Dermis blood vessel endothelial cell (primary cell): Measurements from ENCODE around the gene MFSD6. TPM values are rescaled to one million over a fixed set of nuclear protein-coding genes. Genes with fewer than 3 reads are reported as not detected.

Experiments
- DNase-seq: peaks from one replicate; pipeline ENCODE4 v3.0.0; 2010
- total RNA-seq: library from RNA; depleted of rRNA; stranded (reverse); fragments of >200 nt; gene quantifications from 2 replicates; pipeline ENCODE4 v1.2.3, GENCODE V29; 2014

Gene MFSD6
- total RNA-seq, 1 donor from 2014 or later, result 9.9 TPM

DNA sequence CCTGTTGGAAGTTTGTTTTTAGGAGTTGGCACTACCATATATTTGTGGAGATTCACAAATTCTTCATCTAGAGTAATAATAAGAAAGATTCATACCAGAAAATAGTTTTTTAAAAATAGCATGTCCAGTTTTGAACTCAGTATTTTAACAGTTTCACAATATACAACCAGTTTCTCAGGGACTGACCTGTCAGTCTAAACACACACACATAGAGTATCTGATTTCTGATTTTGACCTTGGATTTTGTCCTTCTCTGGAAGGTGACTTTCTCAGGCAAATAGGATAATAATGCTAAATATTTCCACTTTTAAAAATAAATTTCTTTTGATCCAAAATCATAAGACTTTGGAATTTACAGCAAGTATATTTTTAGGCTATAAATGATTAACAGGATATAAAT is 32.0 kb downstream of the MFSD6 start:
- no peak for DNase-seq

- DNase-seq, result no peak
These were observed 33.4 kb downstream of the MFSD6 start for GRCh38 chr2:190441564-190441963.

DNA sequence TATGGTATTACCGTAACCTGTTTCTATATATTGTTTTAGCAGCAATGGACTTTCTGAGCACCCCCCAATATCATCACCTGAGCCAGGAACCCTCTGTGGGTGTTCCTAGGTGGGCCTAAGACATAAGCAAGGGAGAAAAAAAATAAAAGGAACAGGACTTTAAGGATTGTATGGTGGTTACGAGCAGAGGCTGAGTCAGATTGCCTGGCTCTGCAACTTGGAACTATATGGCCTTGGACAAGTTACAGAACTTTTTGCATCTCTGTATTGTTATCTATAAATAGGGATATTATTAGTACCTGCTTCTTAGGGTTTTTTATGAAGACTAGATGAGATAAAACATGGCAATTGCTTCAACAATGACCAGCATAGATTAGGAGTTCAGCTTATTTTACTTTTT is 34.9 kb downstream of the MFSD6 start:
- DNase-seq, result no peak

DNA sequence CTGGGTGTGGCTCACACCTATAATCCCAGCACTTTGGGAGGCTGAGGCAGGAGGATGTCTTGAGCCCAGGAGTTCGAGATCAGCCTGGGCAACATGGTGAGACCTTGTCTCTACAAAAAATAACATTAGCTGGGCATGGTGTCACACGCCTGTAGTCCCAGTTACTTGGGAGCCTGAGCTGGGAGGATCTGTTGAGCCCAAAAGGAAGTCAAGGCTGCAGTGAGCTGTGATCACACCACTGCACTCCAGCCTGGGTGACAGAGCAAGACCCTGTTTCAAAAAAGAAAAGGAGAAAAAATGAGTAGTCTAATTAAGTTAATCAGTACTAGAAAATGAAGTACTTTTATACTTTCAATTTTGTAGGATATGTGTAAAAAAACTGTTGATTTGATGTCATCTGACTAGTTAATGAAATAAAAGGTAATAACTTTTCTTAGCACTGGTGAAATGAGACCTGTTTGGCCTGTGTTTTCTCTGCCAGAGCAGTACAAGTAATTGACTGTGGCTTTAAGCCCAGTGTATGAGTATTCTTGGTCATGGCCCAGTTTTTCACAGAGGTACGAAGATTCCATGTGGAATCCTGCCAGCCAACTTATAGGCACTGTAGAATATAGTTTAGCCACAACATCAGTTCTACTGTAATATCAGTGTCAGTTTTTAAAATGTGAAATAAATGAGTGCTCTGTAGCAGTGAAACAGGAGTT is 35.8 kb downstream of the MFSD6 start:
- DNase-seq, result no peak

GRCh38 chr2:190444976-190445375 is 36.8 kb downstream of the MFSD6 start:
- DNase-seq, result no peak

GRCh38 chr2:190446193-190446592 is 38.0 kb downstream of the MFSD6 start:
- DNase-seq, result no peak

- no peak for DNase-seq
These were observed 38.8 kb downstream of the MFSD6 start for GRCh38 chr2:190446750-190447516.

GRCh38 chr2:190447766-190448165 is 39.6 kb downstream of the MFSD6 start:
- no peak for DNase-seq

DNA sequence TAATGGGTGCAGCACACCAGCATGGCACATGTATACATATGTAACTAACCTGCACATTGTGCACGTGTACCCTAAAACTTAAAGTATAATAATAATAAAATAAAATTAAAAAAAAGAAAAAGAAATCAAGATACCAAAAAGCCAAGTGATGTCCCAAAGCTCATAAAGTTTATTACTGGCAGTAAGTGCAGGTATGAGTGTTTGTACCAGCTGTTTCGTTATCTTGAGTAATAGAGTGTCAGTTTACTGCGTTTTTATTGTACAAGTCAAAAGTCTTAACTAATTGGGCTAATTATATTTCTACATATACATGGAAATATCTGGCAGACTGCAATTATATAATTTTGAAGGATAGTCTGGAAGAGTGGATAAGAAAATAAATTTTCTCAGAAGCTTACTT is 41.8 kb downstream of the MFSD6 start:
- DNase-seq, result no peak

DNA sequence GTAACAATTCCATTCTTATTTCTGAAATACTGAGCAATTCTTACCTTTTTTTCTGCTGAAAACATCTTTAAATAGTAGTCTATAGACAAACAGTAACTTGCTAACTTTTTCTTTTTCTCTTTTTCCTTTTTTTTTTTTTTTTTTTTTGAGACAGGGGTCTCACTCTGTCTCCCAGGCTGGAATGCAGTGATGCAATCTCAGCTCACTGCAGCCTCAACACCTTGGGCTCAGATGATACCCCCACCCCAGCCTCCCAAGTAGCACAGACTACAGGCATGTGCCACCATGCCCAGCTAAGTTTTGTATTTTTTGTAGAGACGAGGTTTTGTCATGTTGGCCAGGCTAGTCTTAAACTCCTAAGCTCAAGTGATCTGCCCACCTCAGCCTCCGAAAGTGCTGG is 42.2 kb downstream of the MFSD6 start:
- no peak for DNase-seq

GRCh38 chr2:190451561-190452176 is 43.5 kb downstream of the MFSD6 start:
- DNase-seq, result no peak

- no peak for DNase-seq
These were observed 44.3 kb downstream of the MFSD6 start for GRCh38 chr2:190452433-190452832.

- no peak for DNase-seq
These were observed 46.6 kb downstream of the MFSD6 start for GRCh38 chr2:190454795-190455194.

DNA sequence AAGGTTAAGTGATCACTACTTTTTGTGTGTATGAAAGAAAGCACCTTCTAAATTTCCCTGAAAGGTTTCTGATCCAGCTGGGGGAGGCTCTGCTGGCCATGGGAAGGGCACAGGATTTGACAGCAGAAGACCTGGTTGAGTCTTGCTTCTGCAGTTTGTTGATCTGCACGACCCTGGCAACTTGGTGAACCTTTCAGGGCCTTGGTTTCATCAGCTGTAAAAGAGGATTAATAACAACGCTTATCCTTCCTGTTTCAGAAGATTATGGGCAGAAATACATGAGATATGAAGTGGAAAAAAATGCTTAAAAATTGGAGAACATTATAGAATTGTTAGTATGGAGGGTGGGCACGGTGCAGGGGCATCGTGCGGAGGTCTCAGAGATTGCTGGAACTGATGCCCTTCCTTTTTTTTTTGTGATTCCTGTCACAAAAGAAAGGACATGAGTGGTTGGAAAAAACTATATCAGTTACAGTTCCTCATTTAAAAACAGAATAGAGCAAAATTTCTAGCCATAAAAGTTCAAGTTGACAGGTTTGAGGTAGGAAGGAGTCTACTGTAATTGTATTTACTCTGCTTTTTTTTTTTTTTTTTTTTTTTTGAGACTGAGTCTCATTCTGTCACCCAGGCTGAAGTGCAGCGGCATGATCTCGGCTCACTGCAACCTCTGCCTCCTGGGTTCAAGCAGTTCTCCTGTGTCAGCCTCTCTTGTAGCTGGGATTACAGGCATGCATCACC is 47.4 kb downstream of the MFSD6 start:
- DNase-seq, result no peak

GRCh38 chr2:190456833-190457232 is 48.7 kb downstream of the MFSD6 start:
- DNase-seq, result no peak

- DNase-seq, result no peak
These were observed 49.1 kb downstream of the MFSD6 start for GRCh38 chr2:190457256-190457655.

DNA sequence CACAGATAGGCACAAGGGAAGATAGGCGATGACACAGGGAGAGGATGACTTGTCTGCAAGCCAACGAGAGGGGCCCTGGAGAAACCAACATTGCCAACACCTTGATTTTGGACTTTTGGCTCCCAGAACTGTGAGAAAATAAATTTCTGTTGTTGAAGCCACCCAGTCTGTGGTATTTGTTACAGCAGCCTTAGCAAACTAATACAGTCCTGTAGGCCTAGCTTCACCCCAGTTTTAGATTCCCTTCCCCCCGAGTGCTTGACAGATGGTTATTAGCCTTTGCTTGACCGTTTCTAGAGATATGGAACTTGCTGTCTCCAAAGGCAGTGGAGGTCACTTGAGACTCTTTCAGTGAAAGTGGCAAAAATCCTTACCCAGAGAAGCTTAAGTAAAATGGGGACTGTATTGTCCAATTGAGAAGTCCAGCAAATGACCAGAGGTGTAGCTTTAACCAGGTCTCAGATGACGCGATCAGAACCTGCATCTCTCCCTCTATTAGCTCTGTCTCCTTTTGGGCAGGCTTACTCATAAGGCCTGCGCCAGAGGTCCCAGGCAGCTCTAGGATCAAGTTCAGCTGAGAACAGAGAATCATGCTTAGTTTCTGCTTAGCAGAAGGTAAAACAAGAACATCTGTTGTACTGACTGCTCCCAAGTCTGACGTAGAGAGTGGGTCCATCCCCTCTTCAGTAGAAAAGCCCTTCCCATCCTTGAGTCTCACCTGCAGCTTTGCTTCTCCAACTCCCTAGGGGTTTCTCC is 50.4 kb downstream of the MFSD6 start:
- DNase-seq, result no peak

- no peak for DNase-seq
These were observed 51.7 kb downstream of the MFSD6 start for GRCh38 chr2:190459881-190460280.

- DNase-seq, result no peak
These were observed 52.3 kb downstream of the MFSD6 start for GRCh38 chr2:190460487-190460886.

- no peak for DNase-seq
These were observed 54.0 kb downstream of the MFSD6 start for GRCh38 chr2:190462181-190462580.

- no peak for DNase-seq
These were observed 54.5 kb downstream of the MFSD6 start for GRCh38 chr2:190462611-190463010.

DNA sequence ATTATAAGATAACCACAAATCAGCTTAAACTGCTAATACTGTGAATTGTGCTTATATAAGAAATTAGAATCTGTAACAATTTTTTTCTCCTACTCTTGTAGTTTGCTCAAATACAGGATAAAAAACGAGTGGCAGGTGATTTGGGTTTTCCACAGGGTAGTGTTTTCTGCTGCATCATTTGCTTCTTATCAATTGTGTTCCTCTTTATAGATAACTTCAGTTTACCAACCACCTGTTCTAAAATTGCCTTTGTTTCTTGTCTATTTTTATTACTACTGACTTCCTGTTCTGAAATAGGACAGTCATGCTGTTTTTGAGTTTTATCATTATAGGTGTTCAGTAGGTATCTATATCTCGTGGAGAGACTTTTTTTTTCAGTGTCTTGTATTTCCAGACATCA is 56.9 kb downstream of the MFSD6 start:
- no peak for DNase-seq
